ENCODE measurements around the gene ITGA3.

GRCh38 chr17:50059256-50059655, 3.3 kb downstream of the ITGA3 start:
- TF ChIP-seq CTCF (conservative IDR thresholded peaks at IDR 0.05; ENCODE audit: low read depth, low read length), result no peak
- TF ChIP-seq EZH2 (IDR thresholded peaks at IDR 0.05; ENCODE audit: borderline replicate concordance, low read depth, low read length, poor library complexity, severe bottlenecking), result no peak

Data from A673 (cell line).